Transverse colon (tissue), 4 donors: ENCODE measurements around the gene TMEM143.

Experiments
- CTCF ChIP-seq, 5 experiments: fragments of 200-600 bp in 3 of 5; fragments of 450-650 bp in 2 of 5; sonication (generic) in 3 of 5; IDR thresholded peaks; 1 replicate in 2 of 5; 2 replicates in 3 of 5; pipeline ENCODE4 v1.5.1; 2016 to 2017; ENCODE audit warnings: antibody characterized with exemption in 5 of 5, inconsistent platforms in 3 of 5, mild to moderate bottlenecking in 2 of 5, moderate library complexity in 1 of 5
- EP300 ChIP-seq: sonication (generic); formaldehyde crosslinking; IDR thresholded peaks from one replicate; pipeline ENCODE4 v1.6.1; 2017; ENCODE audit warnings: antibody characterized with exemption, low read depth
- POLR2A ChIP-seq: fragments of 450-650 bp; IDR thresholded peaks from one replicate; pipeline ENCODE4 v1.6.1; 2016; ENCODE audit warnings: antibody characterized with exemption, mild to moderate bottlenecking, moderate library complexity
- POLR2AphosphoS5 ChIP-seq, 3 donors: sonication (generic); formaldehyde crosslinking; IDR thresholded peaks; one replicate each; pipeline ENCODE4 v1.6.1; 2016; ENCODE audit warnings: antibody characterized with exemption in 3 of 3

GRCh38 chr19:48292798-48293197, 70.9 kb downstream of the TMEM143 start:
- no peak for TF ChIP-seq POLR2A
- TF ChIP-seq CTCF (IDR thresholded peaks at IDR 0.05): no peak
- TF ChIP-seq POLR2AphosphoS5 (IDR thresholded peaks at IDR 0.05): no peak
- TF ChIP-seq EP300: no peak
